NCI-H774 (cell line): ENCODE measurements around the gene MMP7.

Source experiments
- DNase-seq: peaks from one replicate; lab custom pipeline; 2025; lab: John Stamatoyannopoulos, UW

Gene MMP7

DNA sequence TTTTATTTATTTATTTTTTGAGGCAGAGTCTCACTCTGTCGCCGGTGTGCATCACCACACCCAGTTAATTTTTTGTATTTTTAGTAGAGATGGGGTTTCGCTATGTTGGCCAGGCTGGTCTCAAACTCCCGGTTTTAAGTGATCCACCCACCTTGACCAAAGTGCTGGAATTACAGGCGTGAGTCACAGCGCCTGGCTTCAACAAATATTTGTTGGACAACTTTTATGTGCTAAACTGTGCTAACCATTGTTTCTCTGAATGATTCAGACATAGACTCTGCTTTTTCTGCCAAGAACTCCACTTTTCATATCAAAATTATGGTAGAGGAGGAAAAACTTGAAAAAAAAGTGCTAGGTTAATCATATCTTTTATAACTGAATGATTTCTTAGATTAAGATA, 36.3 kb downstream of the MMP7 start:
- DNase-seq, result no peak

DNA sequence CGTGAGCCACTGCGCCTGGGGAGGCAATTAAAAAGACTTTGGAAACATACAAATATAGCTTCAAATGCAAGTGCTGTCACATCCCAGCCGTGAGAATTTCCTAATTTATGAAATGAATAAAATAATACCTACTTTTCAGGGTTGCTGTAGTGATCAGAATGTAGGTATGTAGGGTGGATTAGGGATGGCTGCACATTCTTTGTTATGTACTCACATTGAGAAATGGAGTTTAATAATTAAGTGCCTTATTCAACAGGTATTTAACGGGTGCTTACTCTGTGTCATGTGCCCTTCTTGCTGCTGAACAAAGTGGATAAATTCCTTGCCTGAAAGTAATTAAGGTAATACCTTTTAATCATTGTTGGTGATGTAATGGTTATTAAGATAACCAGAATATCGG, 37.0 kb downstream of the MMP7 start:
- no peak for DNase-seq

DNA sequence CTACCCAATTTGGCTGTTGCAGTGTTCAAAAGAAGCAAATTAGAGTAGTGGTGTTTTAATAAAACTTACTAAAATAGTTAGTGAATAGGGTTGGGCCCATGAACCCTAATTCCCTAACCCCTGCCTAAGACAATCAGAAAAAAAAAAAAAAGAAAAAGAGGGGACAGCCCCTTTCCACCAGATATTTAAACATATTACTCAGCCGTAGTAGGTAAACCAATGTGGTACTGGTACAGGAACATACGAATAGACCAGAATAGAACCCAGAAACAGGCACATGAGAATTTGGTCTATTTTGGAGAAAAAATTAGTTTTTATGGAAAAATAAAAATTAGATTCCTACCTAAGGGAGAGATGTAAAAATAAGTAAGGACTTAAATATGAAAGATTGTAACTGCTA, 38.6 kb downstream of the MMP7 start:
- DNase-seq, result no peak

DNA sequence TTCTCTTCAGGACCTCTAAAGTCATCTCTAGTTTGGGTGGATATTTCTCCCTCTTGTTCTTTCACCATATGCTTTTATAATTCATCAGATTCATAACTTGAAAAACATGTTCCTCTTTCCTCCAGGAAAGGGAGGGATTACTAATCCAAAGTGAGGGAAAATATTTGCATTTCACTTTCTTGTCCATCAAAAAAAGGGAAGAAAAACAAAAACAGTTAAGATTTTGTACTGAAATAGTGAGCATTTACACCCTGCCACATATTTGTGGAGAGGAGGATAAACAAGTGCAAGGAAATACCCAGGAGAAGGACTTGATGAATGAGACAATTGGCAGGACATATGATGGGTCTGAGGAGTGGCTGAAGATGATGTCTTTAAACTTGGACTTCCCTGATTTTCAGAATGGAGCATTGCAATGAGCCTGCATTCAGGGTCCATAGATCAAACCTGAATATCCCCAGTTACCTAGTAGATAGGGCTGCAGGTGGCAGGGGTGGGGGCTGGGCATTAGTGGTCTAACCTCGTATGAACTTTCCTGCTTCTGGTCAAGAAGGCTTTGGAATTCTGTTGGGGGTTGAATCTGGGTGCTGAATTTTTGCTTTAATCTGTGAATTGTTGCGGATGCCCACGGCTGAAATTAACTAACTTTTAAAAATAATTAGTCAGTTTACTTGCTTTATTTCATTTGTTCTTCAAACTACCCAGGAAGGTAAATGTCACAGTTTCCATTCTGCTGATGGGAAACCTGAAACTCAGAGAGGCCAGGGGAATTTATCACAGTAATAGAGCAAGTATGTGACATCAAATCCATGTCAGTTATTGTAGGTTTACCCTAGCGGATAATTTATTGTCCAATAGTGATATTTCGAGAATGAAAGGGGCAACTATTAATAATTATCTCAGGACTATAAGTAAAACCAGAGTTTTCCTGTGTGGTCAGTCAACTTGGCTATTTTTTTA, 41.1 kb downstream of the MMP7 start:
- DNase-seq, result no peak

DNA sequence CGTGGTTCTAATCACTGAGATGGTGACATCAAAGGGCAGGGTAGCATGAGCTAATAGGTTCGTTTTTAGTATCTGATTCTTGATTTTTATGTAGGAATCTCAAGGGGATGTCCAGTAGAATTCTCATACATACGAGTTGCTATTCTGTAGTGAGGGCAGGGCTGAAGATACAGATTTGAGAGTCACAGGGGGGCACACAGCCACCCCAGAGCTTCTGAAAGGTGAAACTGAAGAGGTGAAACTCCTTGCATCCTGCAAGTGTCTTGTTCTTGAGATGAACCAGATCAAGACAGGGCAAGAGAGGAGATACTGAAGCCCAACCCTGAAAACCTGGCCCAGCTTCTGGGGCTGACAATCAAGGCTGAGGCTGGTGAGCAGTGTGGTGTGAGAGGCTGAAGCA, 42.3 kb downstream of the MMP7 start:
- DNase-seq, result no peak

DNA sequence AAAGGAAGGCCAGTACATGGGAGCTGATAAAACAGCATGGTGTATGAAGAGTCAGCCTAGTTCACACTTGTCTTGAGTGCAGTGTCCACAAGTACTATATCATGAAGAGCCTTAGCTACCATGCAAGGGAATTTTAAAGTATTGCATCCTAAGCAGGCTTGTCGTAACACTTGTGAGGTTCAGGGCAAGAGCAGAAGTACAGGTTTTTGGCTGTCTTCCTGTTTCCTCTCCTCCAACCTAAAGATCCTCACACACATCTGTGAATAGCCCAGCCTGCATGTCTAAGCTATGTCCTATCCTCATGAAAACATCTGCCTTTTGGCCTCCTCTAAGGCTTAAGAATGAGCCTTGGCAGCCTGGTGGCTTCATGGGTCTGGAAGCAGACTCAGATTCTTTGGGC, 43.3 kb downstream of the MMP7 start:
- DNase-seq, result no peak

DNA sequence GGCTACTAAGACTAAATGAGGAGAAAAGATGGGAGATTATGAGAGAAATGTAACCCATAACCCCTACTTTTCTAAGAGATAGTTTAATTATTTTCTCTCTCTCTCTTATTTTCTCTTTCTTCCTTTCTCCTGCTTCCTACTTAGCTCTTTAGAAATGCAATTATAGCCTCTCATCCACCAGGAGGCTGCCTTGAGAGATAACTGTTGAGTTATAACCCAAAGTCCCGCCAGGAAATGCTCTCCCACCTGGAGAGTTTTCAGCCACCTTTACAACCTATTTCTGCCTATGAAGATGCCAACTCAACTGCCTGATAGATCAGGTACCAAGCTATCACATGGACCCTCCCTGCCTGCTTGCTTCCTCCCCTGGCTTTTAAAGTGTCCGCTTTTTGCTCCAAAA, 44.0 kb downstream of the MMP7 start:
- DNase-seq, result no peak

DNA sequence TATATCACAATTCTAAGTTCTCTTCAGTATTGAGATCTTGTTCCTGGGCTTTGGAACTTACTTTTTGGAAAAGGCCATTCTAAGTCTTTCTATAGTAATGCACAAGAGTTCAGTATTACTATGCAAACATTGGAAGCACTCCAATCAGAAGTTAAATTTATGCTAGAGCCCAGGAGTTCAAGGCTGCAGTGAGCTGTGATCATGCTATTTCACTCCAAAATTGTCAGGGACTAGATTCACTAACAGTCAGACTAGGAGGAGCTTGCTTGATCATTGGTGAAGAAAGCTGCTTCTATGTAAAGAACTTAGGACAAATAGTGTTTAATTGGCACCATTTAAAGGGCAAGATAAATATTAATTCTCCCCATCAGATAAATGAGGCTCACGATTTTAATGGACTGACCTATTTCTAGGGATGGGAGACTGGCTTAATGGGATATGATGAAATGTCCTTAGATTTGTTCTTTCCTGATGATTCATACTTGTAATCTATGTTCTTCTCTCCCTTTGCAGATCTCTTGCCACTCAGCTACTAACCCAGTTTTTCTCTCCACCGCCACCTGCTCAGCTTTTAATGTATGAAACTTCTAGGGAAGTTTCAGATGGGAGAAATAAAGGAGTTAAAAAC, 45.3 kb downstream of the MMP7 start:
- no peak for DNase-seq

DNA sequence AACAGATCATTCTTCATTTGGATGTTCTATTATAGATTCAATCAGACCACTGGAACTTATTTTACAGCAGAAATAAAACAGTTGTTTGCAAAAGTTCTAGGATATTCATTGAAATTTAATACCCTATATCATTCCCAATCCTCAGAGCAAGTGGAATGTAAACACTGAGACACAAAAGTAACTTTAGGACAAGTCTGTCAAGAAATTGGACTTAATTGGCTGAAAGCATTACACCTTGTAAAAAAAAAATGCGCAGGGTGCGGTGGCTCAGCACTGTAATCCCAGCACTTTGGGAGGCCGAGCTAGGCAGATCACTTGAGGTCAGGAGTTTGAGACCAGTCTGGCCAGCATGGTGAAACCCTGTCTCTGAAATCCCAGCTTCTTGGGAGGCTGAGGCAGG, 48.1 kb downstream of the MMP7 start:
- no peak for DNase-seq

DNA sequence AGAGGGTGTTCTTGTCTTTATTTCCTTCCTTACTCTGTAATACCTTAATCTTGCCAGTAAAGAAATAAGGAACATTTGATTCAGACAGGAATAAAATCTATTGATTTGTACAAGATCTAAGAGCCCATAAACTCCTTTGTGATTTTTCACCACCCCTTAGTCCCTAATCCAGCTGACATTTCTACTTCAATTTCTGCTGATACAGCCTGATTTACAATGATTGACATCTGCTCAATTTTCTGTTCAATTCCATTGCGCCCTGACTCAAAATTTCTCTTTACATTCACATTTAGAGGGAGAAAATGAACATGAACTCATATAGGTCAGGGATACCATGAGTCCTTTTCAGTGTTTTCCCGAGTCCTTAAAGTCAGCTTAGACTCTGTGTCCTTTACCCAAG, 50.8 kb downstream of the MMP7 start:
- DNase-seq, result no peak

DNA sequence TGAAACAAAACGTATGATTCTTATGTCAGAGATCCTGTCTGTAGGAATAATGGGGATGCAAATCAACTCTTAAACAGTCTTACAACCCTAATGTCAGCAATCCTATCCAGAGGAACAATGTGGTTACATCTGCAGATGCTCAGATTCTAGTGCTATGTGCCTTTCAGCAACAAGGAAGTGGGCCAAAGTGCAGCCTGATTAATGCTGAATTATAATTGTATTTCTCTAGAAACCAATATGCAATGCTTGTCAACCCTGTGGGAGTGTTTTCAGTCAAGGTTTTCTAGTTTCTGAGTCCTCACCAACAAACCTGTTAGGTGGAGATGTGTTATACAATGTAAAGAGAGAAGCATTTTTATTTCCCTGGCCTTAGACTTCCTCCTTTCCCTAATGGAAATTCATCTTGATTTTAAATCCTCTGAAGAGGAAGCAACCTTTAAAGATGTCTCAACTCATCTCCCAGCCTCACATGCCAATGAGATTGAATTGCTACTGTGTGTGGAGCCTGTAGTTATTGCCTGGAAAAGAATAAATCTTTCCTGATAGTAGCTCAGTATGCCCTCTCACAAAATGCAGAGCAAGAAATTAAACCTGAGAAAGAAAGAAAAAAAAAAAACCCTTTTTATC, 51.8 kb downstream of the MMP7 start:
- no peak for DNase-seq

DNA sequence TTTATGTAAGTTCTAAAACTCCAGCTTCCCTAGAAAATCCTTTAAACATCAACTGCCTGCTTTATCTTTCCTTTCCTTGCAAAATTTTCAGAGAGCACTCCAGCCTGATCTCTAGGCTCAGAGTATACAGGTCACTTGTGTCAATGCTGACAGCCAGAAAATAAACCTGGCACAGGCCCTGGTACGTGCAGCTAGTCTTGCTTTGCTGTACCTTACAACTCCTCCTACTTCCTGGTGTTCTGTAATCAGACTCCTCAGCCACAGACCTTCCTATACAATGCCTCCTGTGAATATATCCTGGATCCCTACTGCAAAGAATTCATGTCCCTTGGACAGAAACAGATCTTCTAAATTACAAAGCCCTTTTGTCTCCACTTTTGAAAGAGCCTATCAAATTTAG, 53.7 kb downstream of the MMP7 start:
- DNase-seq, result peak; percentile 68

DNA sequence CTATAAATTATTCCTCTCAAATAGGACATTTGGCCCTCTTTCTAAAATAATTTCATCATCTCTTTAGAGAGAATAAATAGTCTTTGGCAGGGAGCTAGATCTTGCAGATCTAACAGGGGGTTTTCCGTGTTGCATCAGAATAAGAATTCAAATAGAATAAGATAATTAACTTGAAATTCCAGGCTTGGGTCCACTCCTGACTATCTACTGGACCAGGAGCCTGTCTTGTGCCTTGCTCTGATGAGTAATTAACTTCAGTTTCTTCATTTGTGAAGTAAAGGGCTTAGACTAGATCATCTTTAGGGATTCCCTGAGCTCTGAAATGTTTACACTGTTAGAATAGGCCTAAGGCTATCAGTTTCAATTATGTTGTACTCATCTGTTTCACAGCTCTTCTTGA, 54.5 kb downstream of the MMP7 start:
- no peak for DNase-seq

DNA sequence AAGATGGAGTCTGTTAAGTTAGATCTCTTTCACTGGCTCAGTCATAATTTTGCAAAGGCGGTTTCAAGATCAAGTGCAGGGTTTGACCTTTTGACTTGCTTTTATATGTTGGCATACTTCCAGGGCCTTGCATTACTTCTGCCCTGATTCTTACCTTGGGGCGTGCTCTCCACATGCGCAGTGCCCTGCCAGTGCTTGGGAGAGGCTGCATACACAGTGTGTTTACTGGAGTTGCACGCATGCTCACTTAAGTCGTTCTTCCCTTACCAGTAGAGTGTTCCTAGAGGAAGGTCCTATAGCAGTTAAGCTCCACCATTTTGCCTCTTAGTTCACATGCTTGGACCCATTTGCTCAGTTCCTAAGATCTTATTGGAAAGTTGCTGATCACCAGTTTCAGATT, 57.0 kb downstream of the MMP7 start:
- no peak for DNase-seq

DNA sequence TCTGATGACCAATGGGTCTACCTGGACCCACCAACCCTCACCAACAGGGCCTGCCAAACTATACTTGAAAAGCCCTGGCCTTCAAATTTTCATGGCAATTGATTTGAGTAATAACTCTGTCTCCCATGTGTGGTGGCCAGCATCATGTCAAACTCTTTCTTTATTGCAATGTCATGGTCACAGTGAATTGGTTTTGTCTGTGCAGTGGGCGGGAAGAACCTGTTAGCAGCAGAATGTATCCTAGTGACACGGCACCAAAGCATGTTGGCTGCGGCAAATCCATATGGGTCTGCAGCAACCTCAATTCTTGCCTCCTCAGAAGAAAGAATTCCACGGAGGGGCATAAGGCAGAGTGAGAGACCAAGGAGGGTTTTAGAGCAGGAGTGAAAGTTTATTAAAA, 58.4 kb downstream of the MMP7 start:
- no peak for DNase-seq

DNA sequence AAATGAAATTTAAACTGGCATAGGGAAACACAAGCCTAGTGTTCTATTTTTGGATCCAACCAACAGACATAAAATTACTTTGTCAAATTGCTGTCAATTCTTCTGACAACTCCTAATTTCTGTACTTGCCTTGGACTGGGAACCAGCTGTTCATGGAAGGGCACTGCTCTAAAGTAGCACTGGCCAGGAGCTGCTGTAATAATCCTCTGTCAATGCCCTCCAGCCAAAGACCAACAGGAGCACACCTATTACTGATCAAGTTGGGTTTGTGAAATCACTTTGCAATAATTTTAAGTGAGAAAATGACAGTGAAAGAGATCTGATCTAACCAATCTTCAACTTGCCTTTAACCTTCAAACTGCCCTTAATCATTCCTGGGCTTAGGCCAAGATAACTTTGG, 59.1 kb downstream of the MMP7 start:
- no peak for DNase-seq
